IMR-90 (cell line): ENCODE data around the gene RBM25.
A peak's percentile ranks its signal among the peaks of the same experiment; 100 is the strongest.

Experiments used
- BHLHE40 ChIP-seq: fragments of 150-350 bp; IDR thresholded peaks from 2 replicates; pipeline ENCODE4 v1.6.1; 2016; ENCODE audit warnings: mild to moderate bottlenecking, low read depth, low read length
- CEBPB ChIP-seq: IDR thresholded peaks from 2 replicates; pipeline ENCODE4 v1.6.1; 2012; ENCODE audit warnings: low read depth, low read length, improper control_type of control experiment
- CTCF ChIP-seq: conservative IDR thresholded peaks from 2 replicates; pipeline ENCODE4 v1.5.1; 2012; ENCODE audit warnings: mild to moderate bottlenecking, low read depth, low read length, improper control_type of control experiment
- MAZ ChIP-seq: IDR thresholded peaks from 2 replicates; pipeline ENCODE4 v1.6.1; 2012; ENCODE audit warnings: low read depth, mild to moderate bottlenecking, low read length, improper control_type of control experiment, moderate library complexity, borderline replicate concordance
- POLR2A ChIP-seq: IDR thresholded peaks from 2 replicates; pipeline ENCODE4 v1.6.1; 2012; ENCODE audit warnings: mild to moderate bottlenecking, low read depth, low read length
- RAD21 ChIP-seq: IDR thresholded peaks from 2 replicates; pipeline ENCODE4 v1.6.1; 2012; ENCODE audit warnings: low read length, improper control_type of control experiment
- RFX5 ChIP-seq: IDR thresholded peaks from 2 replicates; pipeline ENCODE4 v1.8.0; 2012; ENCODE audit warnings: low read depth, mild to moderate bottlenecking, low read length, moderate library complexity
- SMC3 ChIP-seq: fragments of 150-350 bp; IDR thresholded peaks from 2 replicates; pipeline ENCODE4 v1.6.1; 2016; ENCODE audit warnings: low read depth, mild to moderate bottlenecking, antibody characterized with exemption, low read length, moderate library complexity

GRCh38 chr14:73026845-73027542 lies 31.3 kb upstream of the RBM25 start, which contains the start of gene ZFYVE1:
- TF ChIP-seq MAZ (peak; percentile 66), POLR2A (peak; percentile 82), CTCF (no peak), RAD21 (no peak), BHLHE40 (peak; percentile 30; the same call in 1 of the 2 replicates), CEBPB (0 out of 2 replicates have a peak, but pooled peaks have one; percentile 5), SMC3 (no peak), RFX5 (no peak)
